ENCODE data around the gene PPARG. TPM values are rescaled to one million over a fixed set of nuclear protein-coding genes. Genes with fewer than 3 reads are reported as not detected.
"Not testable (repeated sequence)": the region's sequence is repeated elsewhere in the genome, so short reads cannot be mapped to it uniquely, and the experiment has no call there.

Gene PPARG
- total and polyA plus RNA-seq, 2 experiments from 2014 or later = 0.45 to 1.2 TPM

- no peak overlapping the region for H3K4me3 ChIP-seq
- H3K27me3 ChIP-seq = peaks cover 4% of the 10 kb centered on the region
- no peak for DNase-seq (ENCODE audit: low read depth in 1 of 2, low spot score in 1 of 2)
- H3K9me3 ChIP-seq (ENCODE audit: low read depth) = no peaks in the 10 kb centered on the region
- H3K36me3 ChIP-seq = no peaks in the 10 kb centered on the region
- TF ChIP-seq, protein P1, sequence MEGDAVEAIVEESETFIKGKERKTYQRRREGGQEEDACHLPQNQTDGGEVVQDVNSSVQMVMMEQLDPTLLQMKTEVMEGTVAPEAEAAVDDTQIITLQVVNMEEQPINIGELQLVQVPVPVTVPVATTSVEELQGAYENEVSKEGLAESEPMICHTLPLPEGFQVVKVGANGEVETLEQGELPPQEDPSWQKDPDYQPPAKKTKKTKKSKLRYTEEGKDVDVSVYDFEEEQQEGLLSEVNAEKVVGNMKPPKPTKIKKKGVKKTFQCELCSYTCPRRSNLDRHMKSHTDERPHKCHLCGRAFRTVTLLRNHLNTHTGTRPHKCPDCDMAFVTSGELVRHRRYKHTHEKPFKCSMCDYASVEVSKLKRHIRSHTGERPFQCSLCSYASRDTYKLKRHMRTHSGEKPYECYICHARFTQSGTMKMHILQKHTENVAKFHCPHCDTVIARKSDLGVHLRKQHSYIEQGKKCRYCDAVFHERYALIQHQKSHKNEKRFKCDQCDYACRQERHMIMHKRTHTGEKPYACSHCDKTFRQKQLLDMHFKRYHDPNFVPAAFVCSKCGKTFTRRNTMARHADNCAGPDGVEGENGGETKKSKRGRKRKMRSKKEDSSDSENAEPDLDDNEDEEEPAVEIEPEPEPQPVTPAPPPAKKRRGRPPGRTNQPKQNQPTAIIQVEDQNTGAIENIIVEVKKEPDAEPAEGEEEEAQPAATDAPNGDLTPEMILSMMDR (IDR thresholded peaks at IDR 0.05; ENCODE audit: low read depth, low read length) = no peak
- H3K27ac ChIP-seq = no peak overlapping the region
- no peaks in the 10 kb centered on the region for H3K4me1 ChIP-seq (ENCODE audit: low read depth)
Measured at GRCh38 chr3:12384451-12385233, 95.8 kb downstream of the PPARG start.

DNA sequence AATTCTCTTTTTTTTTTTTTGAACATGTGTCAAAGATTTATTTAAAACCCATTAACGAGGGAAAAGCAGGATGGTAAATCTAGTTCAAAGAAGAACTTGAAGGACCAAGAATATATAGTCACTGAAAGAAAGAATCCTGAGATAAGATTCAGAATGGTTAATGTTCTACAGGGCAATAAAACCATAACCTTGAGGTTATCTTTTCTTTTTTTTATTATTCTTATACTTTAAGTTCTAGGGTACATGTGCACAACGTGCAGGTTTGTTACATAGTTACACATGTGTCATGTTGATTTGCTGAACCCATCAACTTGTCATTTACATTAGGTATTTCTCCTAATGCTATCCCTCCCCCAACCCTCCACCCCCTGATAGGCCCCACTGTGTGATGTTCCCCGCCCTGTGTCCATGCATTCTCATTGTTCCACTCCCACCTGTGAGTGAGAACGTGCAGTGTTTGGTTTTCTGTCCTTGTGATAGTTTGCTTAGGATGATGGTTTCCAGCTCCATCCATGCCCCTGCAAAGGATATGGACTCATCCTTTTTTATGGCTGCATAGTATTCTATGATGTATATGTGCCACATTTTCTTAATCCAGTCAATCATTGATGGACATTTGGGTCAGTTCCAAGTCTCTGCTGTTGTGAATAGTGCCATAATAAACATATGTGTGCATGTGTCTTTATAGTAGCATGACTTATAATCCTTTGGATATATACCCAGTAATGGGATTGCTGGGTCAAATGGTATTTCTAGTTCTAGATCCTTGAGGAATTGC, 97.8 kb downstream of the PPARG start:
- H3K36me3 ChIP-seq; H3K4me3 ChIP-seq; DNase-seq (ENCODE audit: low read depth in 1 of 2, low spot score in 1 of 2); H3K4me1 ChIP-seq (ENCODE audit: low read depth); H3K27ac ChIP-seq; H3K27me3 ChIP-seq; H3K9me3 ChIP-seq (ENCODE audit: low read depth): not testable (repeated sequence)

GRCh38 chr3:12388185-12388584, 99.3 kb downstream of the PPARG start:
- Histone ChIP-seq H3K9me3 (ENCODE audit: low read depth) (no peaks in the 10 kb centered on the region), H3K27ac (no peak overlapping the region), H3K4me3 (no peak overlapping the region), H3K27me3 (peaks cover 4% of the 10 kb centered on the region), H3K36me3 (no peaks in the 10 kb centered on the region), H3K4me1 (ENCODE audit: low read depth) (no peaks in the 10 kb centered on the region)
- DNase-seq (ENCODE audit: low read depth in 1 of 2, low spot score in 1 of 2) = no peak
- TF ChIP-seq, protein P1 (IDR thresholded peaks at IDR 0.05; ENCODE audit: low read depth, low read length) = no peak

- no peaks in the 10 kb centered on the region for H3K27me3 ChIP-seq
- no peaks in the 10 kb centered on the region for H3K9me3 ChIP-seq (ENCODE audit: low read depth)
- no peak overlapping the region for H3K4me3 ChIP-seq
- H3K4me1 ChIP-seq (ENCODE audit: low read depth) = no peaks in the 10 kb centered on the region
- no peak for DNase-seq (ENCODE audit: low read depth in 1 of 2, low spot score in 1 of 2)
- H3K27ac ChIP-seq = no peak overlapping the region
- TF ChIP-seq, protein P1 (IDR thresholded peaks at IDR 0.05; ENCODE audit: low read depth, low read length) = no peak
- no peaks in the 10 kb centered on the region for H3K36me3 ChIP-seq
Measured at GRCh38 chr3:12392101-12392878, 103.4 kb downstream of the PPARG start.

- TF ChIP-seq, protein P1 (IDR thresholded peaks at IDR 0.05; ENCODE audit: low read depth, low read length) = no peak
- Histone ChIP-seq H3K4me3 (no peak overlapping the region), H3K4me1 (ENCODE audit: low read depth) (no peaks in the 10 kb centered on the region), H3K27me3 (no peaks in the 10 kb centered on the region), H3K36me3 (no peaks in the 10 kb centered on the region), H3K9me3 (ENCODE audit: low read depth) (no peaks in the 10 kb centered on the region), H3K27ac (no peak overlapping the region)
- peak in 1 of 2 donors; percentile 97 for DNase-seq (ENCODE audit: low read depth in 1 of 2, low spot score in 1 of 2)
Measured at GRCh38 chr3:12393894-12394293, 105.0 kb downstream of the PPARG start.
